GM18526 (cell line): ENCODE data around the gene MIDN.
A peak's percentile ranks its signal among the peaks of the same experiment; 100 is the strongest.

Source experiments
- POLR2A ChIP-seq: IDR thresholded peaks from 3 replicates; pipeline ENCODE4 v1.6.1; 2011; ENCODE audit not compliant: insufficient read length; ENCODE audit errors: extremely low read depth

MIDN gene

DNA sequence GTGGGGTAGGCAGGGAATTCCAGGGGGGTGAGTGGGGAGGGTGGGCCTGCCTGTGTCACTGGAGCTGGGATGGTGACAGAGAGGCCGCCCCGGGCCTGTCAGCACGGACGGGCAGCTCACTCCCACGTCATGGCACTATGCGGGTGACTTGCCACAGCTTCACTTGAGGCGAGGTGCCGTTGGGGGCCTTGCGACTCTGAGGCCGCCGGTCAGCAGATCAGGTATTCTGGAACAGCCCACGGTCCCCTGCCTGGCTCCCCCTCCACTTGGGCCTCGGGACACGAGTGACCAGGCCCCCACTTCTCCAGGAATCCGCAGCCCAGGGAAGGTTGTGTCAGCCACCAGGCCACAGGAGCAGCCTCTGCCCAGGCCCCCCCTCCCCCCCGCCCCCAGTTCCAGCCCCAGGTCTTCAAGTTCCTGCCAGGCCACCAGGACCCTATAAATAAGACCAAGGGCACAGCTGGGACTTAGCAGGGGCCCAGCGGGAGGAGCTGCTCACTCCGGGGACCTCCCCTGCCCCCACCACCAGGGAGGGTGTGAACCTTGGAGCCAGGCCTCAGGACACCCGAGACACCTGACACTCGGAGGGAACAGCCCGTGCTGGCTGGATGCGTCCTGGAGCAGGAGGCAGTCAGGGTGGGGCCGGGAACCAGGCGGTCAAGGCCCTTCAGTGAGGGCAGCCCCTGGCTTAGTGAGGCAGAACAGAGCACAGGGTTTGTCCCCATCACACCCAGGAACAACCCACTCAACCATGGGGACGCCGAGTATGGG is 2.7 kb upstream of the MIDN start:
- no peak for TF ChIP-seq POLR2A

DNA sequence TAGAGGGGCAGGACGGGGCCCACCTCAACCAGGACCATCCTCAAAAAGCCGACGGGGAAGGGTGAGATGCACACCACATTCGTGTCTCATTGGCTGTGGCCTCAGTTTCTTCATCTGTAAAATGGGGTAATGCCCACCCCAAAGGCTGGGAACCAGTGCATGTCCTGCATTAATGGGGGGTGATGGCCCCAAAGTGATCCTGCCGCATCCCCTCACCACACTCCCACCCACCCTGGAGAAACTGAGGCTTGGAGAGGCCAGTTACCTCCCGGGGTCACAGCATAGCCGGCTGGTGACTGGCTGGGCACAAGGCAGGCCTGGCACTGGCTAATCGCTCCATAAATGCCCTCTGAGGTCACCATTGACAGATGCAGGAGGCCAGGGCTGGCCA is 640 bp upstream of the MIDN start:
- TF ChIP-seq POLR2A = no peak

DNA sequence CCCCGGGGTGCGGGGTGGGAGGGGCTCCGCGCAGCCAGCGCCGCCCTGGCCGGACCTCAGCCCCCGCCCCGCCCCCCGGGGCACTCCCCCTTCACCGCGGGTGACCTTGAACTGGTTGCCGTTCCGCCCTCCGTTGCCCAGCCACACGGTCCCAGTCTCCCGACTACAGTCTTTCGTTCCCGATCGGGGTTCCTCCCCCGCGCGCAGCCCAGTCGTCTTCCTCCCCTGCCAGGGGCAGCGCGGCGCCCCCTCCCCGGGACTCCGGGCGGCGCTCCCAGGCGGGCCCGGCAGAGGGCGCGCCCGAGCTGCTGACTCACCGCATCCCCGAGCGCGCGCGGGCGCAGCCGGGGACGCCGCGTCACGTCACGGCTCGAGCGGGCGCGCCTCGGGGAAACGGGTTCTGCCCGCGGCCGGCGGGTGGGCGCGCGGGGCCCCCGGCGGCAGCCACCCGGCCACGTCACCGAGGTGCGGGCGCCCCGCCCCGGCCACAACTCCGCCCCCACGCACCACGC is 459 bp downstream of the MIDN start:
- TF ChIP-seq POLR2A = no peak

- peak; percentile 87 for TF ChIP-seq POLR2A
Observed at GRCh38 chr19:1249298-1249989, 1.1 kb downstream of the MIDN start.

DNA sequence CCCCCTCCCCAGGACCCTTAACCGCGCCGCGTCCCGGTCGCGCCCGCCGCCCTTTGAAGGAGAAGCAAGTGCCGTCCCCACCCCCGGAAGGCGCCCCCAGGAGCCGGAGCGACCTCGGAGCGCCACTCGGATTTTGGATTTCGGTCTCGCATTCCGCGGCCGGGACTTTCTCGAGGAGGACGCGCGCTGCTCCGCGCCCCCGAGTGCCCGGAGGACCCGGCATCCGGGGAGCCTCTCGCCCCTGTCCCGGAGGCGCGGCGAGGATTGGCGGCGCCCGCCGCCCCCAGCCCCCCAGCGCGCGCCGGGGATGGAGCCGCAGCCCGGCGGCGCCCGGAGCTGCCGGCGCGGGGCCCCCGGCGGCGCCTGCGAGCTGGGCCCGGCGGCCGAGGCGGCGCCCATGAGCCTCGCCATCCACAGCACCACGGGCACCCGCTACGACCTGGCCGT is 1.6 kb downstream of the MIDN start:
- no peak for TF ChIP-seq POLR2A

DNA sequence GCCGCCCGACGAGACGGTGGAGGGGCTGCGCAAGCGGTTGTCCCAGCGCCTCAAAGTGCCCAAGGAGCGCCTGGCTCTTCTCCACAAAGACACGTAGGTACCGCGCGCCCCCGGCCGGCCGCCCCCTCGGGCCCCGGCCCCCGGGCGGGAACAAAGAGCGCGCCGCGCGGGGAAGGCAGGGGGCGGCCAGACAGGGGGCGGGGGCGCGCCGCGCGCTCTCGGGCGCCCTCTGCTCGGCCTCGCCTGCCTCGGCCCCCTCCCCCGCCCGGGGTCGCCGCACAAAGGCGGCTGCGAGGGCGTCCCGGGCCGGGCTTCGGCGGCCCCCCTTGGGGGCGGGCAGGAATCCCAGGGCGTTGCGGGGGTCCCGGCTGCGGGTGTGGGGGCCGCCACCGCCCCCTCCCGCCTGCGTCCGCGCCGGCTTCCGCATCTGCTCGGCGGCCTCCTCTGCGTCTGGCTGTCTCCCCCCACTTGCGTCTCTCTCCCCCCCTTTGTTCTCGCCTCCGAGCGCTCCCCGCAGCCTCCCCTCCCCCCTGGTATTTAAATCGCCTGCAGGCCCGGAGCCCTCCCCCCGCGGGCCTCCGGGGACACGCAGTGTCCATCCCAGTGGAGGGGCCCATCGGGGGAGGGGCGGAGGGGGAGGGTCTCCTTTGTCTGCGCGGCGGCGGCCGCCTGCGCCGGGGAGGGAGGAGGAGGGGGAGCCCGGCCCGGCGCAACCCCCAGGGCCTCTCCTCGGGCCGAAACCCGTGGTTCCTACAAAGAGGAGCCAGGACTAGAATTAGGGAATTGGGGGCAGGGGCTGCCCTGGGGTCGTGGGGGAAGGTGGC is 2.3 kb downstream of the MIDN start:
- peak; percentile 38 for TF ChIP-seq POLR2A

DNA sequence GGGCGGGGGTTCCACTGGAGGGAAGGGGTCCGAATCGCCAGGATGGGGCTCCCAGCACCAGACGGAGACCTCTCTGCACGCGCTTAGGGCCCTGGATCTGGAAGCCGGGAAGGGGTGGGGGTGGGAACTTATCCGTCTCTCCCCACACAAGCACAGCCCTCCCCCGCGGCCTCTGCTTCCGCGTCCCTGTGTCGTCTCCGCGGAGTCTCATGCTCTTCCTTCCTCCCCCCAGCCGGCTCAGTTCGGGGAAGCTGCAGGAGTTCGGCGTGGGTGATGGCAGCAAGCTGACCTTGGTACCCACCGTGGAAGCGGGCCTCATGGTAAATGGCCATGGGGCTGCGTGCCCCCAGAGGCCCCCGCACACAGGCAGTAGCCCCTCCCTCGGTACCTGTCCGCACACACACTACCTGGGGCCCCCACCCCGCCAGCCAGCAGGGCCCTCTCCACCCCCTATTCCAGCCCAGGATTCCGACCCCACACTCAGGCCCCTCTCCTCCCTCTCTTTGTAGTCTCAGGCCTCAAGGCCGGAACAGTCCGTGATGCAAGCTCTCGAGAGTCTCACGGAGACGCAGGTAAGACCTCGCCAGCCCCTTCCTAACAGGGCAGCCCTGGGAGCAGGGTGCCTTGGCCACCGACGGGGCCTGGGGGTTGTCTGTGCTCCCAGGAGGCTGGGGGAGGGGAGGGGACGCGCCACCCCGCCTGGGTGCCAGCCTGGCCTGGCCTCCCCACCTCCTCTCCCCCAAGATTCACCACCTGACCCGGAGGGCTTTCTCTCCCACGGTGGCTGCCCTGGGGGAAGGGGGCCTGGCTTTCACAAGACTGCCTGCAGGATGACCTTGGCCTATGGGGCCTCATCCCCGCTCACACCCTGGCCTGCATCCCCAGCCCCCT is 3.2 kb downstream of the MIDN start:
- TF ChIP-seq POLR2A = peak; percentile 58

DNA sequence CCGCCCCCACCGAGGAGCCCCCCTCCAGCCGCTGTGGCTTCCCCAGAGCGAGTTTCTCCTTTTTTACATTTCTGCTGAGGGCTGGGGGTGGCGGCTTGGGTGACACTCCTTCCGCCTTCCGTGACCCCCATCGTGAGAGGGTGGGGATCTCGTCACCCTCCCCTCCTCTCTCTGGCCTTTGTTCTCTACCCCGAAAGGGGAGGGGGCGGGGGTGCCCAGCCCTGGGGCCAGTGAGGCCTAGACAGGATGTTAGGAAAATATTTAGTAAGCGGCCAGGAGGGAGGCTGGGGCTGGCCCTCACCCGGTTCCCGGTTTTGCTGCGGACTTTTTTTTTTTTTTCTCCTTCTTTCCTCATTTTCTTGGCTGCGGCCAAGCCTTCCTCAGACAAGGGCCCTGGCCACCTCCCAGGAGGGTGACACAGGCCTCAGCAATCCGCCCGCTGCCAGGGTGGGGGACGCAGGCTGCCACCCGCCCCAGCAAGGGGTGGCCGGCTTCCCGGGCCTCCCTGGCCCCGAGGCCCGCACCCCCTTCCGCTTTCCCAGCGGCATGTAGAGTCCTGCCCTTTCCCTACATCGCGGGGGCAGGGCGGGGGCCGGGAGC is 3.9 kb downstream of the MIDN start:
- no peak for TF ChIP-seq POLR2A

DNA sequence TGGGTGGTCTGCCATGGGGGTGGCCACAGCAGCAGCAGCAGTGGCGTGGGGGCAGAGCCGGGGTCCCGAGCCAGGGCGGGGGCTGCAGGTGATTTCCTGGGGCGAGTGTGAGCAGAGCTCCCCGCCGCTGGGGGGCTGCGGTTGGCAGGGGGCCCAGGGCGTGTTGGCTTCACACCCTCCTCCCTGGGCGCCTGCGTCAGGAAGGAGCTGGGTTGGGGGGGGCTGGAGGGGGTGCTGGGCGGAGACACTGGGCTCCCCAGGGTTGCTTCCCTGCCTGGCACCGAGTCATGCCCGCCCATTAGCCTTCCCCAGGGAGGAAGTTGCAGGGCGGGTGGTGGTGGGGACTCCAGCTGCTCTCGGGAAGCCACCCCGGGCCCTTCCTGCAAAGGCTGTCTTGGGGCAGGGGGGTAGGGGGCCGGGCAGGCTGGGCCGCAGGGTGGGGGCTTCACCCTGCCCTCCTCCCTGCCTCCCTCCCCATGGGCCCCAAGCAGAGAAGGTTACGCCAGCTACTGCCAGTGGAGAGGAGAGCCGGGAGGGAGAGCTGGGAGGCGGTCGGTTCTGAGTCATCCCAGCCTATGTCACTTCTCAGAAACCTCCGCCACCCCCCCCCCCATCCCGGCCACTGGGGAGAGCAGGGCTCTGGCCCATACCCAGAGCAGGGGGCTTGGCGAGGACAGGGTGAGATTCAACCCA is 4.6 kb downstream of the MIDN start:
- TF ChIP-seq POLR2A = peak; percentile 23

DNA sequence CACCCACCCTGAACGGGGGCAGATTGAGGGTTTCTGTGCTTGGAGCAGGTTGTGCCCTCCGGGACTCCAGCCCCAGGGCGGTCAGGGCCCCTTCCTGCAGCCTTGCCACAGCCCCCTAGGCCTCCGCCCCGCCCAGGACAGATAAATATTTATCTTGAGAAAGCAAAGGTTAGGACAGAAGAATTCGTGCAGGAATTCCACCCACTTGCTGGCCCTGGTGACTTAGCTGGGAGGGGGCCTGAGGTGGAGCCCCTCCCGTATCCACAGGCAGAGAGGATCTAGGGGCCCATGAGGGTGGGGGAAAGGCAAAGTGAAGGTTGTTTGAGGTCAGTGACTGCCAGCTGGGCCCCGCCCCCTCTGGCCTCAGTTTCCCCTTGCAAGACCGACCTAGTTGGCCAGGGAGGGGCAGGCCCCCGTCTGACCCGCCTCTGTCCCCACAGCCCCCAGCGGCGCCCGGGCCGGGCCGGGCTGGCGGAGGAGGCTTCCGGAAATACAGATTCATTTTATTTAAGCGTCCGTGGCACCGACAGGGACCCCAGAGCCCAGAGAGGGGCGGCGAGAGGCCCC is 5.2 kb downstream of the MIDN start:
- TF ChIP-seq POLR2A = no peak

GRCh38 chr19:1254081-1254527 is 5.7 kb downstream of the MIDN start:
- TF ChIP-seq POLR2A = no peak

GRCh38 chr19:1254530-1255185 is 6.3 kb downstream of the MIDN start:
- TF ChIP-seq POLR2A = no peak
